HG03097 (cell line): ENCODE results near the gene ITPR1.

Source experiments
- ATAC-seq: cut with Tn5 transposase; IDR thresholded peaks from one replicate; pipeline ENCODE4 v1.9.1; 2021; ENCODE audit not compliant: unreplicated experiment, low FRiP score

ITPR1 gene

DNA sequence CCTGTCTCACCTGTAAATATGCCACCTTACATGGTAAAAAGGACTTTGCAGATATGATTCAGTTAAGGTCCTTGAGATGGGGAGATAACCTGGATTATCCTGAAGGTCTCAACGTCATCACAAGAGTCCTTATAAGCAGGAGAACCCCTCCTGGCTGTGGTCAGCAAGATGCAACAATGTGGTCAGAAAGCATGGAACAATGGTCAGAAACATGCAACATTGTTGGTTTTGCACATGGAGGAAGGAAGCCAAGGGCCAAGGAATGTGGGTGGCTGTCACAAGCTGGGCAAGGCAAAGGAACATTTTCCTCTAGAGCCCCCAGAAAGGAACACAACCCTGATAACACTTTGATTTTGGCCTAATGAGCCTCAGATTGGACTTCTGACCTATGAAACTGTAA, 16.7 kb upstream of the ITPR1 start:
- ATAC-seq: no peak

DNA sequence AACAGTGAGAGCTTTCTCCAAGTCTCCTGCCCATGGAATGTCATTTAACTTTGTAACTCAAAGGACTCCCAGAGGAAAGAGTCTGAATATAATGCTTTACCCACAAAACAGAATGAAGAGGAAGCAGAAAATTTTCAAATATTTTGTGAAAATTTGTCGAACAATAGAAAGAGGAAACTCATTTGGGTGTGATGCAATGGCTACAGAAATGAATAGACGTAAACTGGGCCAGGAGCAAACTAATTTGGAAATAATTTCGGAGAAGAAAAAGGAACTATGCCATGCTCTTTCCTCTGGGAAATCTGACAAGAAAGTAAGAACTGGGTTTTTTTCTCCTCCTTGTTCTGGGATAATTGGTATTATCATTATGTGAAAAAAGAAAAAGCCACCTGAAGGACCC, 14.9 kb upstream of the ITPR1 start:
- no peak for ATAC-seq

DNA sequence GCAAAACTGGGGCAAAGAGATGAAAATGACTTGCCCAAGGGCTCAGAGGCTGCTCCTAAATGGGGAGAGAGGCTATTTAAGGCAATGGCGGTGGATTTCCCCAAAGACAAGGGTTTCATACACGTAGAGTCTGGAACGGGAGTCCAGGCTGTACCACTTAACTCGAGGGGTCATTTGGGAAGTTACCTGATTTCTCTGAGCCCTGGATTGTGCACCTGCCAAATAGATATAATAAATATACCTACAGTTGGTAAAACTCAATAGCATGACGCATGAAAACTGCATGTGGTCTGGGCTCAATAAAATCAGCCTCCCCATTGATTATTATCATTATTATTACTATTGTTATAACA, 1.3 kb upstream of the ITPR1 start:
- ATAC-seq: no peak

DNA sequence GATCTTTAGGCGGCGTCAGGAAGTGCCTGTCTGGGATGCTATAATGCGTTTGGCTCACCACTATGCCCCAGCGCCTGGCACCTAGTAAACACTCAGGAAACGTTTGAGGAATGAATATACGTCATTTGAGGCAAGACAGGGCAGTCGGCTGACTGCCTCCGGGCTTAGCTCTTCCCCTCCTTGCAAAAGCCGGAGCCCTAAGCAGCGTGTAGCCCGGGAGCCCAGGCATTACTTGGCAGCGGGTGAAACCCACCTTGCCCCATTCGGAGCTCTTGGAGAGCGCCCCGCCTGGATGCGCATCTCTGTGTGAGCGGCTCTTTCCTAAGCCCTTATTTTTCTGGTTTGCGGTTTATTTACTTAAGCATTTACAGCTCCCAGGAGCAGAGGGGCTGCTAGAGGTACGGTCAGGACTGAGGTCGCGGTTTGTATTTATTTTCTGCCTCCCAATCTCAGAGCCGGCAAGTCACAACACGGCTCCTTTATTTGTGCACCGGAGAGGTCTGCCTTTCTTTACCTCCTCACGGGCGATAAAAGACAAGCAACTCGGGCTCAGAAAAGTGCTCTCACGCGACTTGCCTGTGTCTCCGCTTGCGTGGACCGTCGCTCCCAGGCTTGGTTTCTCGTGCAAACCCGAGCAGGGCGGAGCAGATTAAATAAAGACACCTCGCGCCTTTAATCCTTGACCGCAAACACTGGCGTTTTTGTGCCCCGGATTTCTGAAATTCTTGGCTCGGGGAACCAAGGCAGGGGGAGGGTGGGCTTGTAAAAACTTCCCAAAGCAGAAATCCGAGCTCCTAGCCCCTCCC, 737 bp upstream of the ITPR1 start:
- no peak for ATAC-seq

DNA sequence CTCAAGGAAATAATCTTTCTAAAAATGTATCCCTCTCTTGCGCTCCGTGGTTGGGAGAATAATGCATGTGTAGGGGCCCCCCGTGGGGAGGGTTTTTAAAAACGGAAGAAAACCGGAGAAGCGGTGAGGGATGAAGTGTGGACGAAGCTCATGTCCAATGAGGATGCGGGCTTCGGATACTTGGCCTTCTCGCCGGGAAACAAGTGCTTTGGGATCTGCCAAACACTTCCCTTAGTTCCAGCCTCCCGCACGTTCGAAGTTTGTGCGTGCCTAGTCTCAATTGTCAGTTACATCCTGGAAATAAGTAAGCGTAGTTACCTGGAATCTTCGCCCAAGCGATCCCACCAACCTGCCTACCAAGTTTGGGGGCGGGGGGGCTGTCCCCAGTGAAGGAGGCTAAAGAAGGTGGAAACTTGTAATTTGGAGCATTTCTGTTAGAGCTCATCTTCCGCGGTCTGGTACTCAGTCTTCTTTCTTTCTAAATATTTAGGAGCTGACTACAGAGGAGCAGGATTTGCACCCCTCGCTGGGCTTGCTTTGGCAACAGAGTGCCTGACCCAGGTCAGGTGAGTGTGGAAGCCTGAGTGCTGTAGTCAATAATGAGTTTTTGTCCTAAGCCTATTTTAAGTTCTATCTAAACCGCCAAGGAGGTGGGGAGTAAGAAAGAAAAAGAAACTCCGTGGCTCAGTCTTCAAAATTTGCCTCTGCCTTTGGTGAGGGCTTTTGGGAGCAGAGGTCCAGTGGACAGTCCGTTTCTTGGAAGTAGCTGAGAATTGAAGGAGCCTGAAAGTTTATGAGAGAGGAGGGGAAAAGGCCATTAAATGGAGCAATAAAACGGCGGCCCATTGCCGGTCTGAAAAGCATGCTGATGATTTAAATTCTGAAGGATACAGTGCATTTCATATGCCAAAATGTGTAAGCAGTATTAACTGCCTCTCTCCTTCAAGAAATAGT, 1.1 kb downstream of the ITPR1 start:
- ATAC-seq: no peak

DNA sequence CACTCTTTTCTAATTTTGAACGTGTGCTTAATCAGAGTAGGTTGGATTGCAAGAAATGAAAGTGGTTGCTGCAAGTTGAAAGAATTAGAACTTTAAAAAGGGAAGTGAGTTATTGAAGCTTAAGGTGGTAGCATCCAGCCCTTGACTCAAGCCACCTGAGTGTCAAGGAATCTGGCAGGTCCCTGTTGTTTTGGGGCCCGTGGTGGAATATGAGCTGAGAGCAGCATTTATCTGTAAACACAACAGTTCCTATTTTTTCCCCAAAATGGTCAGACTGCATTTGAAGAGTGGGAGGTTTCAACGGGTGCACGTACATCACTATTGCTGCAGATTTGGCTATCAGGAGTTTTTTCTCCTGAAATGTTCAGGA, 1.7 kb downstream of the ITPR1 start:
- no peak for ATAC-seq

DNA sequence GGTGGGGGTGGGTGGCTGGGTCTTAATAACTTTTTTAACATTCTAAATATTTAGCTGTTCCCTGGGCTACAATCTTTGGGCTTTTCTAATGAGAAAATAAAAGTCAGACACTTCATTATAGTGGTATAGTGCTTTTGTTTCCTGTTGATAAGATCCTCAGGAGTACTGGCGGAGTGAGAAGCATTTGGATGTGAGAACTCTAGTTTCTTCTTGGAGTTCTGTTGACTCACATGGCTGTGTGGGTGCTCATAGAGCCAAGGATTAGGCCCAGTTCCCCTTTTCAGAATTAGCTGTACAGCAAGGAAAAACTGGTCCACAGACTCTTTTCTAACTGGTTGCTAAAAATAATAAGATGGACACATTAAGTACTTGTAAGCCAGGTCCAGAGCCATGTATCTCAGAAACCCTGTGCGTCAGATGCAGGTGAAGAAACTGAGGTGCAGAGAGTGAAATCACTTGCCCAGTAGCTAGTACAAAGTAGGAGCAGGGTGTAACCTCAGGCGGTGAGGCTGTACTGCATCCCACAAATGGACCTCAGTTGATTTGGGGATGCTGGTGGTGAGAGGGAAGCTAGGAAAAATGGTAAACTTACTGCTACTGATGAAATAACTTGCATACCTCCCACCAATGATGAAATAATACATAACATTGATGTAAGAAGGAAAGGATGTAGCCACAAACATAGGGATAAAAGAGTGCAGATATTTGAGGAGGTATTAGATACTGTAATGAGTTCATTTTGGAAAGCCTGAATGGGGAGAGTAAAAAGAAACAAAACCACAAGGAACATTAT, 2.3 kb downstream of the ITPR1 start:
- no peak for ATAC-seq

DNA sequence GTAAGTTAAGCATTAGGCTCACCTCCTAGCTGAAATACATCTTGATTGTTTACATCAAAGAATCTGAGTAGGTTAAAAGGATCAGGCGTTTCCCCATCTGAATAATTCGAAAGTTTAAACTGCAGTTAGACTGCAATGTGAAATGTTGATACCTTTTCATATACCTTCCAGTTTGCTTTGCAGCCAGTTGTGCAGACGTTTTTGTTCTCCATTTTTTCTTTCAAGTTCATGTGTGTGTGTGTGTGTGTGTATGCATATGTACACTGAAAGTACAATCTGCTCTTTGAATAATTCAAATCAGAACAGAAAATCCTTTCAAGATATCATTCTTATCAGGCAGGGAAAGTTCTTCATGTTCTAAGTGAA, 2.9 kb downstream of the ITPR1 start:
- ATAC-seq: no peak

DNA sequence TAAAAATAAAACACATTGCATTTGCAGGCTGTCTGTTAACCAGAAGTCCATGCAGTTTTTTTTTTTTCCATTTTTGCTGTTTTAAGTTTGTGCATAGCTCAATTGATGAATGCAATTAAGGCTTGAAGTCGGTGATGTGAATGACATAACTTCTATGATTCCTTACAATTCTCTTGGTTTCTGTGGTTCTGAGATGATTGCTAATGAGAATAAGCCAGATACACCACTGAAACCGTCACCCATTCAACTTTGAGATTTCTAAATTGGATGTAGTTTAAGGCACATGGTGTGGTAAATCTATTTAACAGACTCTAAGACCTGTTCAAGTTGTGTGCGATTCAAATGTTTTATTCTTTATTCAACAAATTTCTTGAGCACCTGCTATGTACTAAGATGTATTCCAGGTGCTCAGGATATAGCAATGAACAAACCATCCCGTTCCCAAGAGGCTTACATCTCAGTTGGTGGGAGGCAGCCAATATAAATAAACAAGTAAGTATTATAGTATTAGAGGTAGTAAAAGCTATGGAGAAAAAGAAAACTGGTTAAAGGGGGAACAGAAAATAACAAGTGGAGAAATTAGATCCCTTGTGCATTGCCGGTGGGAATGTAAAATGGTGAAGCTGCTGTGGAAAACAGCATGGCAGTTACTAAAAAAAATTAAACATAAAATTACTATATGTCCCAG, 4.0 kb downstream of the ITPR1 start:
- no peak for ATAC-seq

DNA sequence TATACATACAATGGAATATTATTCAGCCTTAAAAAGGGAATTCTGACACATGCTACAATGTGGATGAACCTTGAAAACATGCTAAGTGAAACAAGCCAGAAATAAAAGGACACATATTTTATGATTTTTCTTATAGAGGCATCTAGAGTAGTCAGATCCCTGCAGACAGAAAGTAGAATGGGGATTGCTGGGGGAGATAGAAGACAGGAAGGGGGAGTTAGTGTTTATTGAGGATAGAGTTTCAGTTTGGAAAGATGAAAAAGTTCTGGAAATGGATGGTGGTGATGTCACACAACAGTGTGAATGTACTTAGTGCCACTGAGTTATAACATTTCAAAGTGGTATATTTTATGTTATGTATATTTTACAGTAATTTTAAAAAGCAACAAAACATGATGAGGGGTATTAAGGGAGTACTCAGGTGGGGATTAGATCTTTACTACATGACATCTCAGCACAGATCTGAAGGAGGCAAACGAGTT, 4.7 kb downstream of the ITPR1 start:
- ATAC-seq: no peak

DNA sequence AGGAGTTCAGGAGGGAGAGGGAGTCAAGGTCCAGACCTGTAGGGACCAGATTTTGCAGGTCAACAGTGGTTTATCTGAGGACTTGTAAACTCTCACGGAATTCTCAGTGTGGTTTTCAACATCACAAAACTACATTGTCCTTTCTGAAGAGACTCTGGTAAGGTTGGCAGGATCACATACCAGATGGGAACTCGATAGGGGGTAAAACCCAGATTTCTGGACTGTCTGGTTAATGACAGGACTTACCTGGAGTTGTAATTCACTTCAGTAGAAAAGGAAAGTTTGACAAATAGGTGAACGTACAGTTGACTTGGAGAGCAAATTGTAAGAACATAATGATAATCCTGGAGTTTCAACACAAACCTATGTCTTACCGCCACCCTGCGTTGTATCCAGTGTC, 5.3 kb downstream of the ITPR1 start:
- no peak for ATAC-seq

DNA sequence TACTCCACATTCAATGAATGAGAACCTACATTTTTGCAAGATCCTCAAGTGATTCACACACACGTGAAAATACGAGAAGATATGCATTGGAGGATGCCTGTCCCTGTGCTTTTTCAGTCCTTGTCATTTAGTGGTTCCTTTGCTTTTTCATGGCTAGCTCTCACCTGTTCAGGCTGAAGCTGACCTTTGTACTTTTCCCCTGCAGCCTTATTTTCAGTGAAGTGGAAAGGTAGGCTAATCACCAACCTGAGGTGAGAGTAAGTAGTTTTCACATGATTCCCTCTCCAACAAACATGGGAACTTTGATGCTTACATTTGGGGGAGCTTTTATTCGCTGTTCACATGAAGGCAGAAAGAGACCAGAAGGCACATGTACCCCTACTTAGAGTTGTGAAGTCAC, 8.3 kb downstream of the ITPR1 start:
- no peak for ATAC-seq

DNA sequence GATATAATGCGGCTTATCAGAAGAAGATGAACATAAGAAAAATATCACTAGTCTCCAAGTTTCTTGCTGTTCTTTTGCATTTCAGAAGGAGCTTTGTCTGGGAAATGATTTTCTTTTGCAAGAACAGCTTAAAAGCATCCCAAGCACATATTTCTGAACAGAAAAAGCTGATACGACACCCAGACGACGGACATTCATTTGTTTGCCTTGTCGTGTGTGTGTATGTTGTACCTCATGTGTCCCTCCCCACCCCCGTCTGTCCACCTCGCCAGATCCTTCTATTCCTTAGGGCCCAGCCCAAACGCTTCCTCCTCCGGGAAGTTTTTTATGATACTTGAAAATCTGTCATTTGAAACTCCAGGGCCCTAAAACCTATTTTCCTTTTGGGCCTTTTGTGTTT, 8.8 kb downstream of the ITPR1 start:
- no peak for ATAC-seq

DNA sequence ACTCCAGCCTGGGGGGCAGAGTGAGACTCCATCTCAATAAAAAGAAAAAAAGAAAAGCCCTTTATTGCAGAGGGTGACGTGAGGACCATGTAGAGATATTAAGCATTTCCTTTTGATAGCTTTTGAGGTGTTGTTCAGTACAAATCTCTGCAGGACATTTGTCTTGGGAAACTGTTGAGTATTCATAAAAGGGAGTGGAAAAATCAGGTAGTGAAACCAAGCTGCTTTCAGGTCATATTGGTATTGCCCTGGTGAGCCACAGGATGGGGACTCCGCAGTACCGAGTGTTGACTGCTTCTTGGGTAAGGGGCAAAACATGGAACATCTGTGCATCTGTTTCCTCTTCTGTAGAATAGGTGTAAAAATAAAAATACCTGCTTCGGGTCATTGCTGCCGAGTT, 9.9 kb downstream of the ITPR1 start:
- ATAC-seq: peak; percentile 41

DNA sequence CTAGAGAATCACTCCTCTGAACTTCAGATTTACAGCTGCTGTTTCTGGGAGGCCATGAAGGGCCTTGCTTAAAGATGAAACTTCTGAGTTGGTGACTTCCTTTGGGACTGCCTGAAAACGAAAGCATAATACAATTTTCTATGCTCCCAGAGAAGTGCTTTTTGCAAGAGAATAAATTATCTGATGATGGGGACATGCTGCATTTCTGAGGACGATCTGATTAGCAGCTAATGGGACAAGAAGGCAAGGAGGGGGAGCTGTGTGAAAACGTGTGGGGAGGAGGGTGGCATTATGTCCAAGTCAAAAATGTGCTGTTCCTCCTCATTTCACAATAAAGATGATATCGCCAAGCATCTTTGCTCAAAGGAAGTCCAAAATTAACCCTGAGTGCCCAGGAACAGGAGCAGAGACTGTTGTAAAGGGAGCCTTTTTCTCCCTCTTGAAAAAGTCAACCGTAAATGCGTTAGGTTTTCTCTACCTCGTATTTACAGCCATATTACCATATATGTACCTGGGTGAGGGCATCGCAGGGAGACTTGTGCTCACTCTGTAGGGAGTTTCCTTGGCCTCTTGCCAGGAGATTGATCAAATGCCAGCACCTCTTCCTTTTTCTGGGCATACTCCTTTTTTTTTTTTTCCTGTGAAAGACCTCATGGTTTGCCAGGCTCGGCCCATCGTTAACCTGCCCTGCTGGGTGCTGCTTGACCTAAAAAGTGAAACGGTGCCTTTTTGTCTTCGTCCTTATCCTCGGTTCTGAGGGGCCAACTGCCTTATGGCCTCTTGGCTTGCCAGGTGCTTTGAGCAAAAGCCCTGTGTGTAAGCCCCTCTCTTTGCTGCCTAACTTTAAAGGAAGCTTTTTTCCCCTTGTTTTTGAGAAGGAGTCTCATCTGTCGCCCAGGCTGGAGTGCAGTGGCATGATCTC, 11.5 kb downstream of the ITPR1 start:
- no peak for ATAC-seq

DNA sequence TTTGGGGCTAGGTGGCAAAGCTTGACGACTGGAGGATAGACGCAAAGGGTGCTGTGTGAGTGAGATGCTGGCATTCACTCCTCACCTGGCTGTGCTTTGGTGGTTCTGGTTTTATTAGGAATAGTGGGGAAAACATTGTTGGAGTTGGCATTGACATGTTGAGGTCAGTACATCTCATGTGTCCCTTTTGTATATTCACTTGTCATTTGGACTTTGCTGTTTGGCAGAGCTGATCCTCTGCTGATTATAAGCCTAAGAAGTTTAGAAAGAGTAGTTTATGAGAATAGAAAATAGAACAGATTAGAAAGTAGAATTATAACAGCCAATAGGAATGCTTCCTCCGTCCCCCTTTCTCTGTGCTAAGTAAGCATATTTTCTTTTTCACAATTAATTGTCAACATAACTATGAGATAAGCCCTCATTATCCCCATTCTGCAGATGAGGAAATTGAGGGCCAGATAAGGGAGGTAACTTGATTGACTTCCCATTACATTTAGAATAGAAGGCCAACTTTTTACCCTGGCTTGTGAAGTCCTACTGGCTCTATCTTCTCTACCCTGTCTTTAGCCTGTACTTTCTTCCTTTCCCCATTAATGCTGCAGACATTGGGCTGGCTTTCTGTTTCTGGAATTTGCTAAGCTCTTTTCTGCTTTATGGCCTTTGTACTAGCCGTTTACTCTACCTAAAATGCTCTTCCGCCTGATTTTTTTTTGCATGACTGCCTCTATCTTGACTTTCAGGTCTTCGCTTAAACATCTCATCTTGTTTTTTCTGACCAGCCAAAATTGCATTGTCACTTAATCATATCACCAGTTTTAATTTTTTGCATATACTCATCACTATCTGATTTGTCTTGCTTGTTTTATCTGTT, 12.8 kb downstream of the ITPR1 start:
- no peak for ATAC-seq

DNA sequence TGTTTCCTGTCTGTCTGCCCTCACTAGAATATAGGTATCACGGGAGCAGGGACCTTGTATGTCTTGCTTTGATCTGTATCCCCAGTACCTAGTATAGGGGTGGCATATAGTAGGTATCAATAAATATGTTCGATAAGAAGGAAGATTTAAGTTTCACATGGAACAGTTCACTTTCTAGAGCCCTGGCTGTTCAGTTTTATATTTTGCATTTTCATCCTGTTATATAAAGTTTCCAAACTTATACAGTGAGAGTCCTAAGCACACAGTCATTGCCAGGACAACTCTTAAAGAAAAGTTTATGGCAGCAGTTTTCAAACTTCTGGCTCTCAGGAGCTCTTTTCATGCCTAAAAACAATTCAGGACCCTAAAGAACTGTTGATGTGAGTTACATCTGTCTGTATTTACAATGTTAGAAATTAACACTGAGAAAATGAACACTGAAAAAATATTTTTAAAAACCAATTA, 13.4 kb downstream of the ITPR1 start:
- ATAC-seq: no peak

DNA sequence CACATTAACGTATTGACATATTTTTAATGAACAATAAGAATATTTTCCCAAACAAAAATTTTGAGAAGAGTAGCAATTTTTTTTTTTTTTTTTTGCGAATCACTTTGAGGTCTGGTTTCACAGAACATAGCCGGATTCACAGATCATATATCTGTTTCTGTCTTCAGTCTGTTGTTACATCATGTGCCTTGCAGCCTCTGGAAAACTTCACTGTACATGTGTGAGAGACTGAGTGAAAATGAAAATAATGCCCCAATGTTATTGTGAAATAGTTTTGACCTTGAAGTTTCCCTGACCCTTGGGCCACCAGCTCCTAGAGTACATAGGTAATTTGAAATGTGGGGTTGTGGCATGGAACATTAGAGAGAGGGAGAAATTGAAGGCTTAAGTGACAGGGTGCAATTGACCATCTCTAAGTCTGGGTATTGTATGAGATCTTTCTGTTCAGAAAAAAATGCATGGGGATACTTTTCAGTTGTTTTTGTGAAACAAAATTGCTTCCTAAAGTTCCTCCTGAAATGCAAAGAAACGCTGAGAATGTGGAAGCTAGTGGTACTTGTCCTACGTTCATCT, 14.0 kb downstream of the ITPR1 start:
- ATAC-seq: no peak
